ENCODE results near the gene AZGP1.

DNA sequence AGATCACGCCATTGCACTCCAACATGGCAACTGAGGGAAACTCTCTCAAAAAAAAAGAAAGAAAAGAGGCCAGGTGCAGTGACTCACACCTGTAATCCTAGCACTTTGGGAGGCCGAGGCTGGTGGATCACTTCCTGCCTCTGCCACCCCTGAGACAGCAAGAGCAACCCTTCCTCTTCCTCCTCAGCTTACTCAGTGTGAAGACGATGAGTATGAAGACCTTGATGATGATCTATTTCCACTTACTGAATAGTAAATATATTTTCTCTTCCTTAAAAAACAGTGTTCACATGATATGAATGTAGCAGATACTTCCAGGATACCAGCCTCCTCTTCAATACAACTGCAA, 37.5 kb upstream of the AZGP1 start:
- TF ChIP-seq CTCF (IDR thresholded peaks at IDR 0.05 in 4 of 5, conservative IDR thresholded peaks at IDR 0.05 in 1 of 5) (no peak), POLR2A (IDR thresholded peaks at IDR 0.05) (no peak)

All from gastrocnemius medialis (tissue), 4 donors.